Measurements from ENCODE around the gene PIGO. TPM values are rescaled to one million over a fixed set of nuclear protein-coding genes. Genes with fewer than 3 reads are reported as not detected.

PIGO gene
- total RNA-seq, 4 donors from 2014 or later = 16.1 to 23.2 (median 18.7) TPM

GRCh38 chr9:35042891-35043545, 53.4 kb downstream of the PIGO start:
- H3K27me3 ChIP-seq = no peaks in the 10 kb centered on the region
- peaks cover 0 to 55% (median 0%) of the 10 kb centered on the region in 3 donors for H3K36me3 ChIP-seq
- H3K4me1 ChIP-seq = peaks cover 0 to 3% (median 0%) of the 10 kb centered on the region in 4 donors
- H3K9me3 ChIP-seq = no peaks in the 10 kb centered on the region
- no peak overlapping the region for H3K27ac ChIP-seq
- no peak for TF ChIP-seq POLR2A (IDR thresholded peaks at IDR 0.05)
- TF ChIP-seq, protein P1, sequence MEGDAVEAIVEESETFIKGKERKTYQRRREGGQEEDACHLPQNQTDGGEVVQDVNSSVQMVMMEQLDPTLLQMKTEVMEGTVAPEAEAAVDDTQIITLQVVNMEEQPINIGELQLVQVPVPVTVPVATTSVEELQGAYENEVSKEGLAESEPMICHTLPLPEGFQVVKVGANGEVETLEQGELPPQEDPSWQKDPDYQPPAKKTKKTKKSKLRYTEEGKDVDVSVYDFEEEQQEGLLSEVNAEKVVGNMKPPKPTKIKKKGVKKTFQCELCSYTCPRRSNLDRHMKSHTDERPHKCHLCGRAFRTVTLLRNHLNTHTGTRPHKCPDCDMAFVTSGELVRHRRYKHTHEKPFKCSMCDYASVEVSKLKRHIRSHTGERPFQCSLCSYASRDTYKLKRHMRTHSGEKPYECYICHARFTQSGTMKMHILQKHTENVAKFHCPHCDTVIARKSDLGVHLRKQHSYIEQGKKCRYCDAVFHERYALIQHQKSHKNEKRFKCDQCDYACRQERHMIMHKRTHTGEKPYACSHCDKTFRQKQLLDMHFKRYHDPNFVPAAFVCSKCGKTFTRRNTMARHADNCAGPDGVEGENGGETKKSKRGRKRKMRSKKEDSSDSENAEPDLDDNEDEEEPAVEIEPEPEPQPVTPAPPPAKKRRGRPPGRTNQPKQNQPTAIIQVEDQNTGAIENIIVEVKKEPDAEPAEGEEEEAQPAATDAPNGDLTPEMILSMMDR (IDR thresholded peaks at IDR 0.05) = no peak
- no peak for TF ChIP-seq EP300 (IDR thresholded peaks at IDR 0.05)
- DNase-seq (ENCODE audit: low spot score in 2 of 2) = no peak
- no peak overlapping the region for H3K4me3 ChIP-seq
- WGBS, 2 donors = 88 to 89% methylated on average over 6 of the region's 6 CpGs

GRCh38 chr9:35042081-35042604, 54.2 kb downstream of the PIGO start:
- no peak overlapping the region for H3K27ac ChIP-seq
- WGBS, 2 donors = 74 to 80% methylated on average over 2 to 3 of the region's 3 CpGs
- DNase-seq (ENCODE audit: low spot score in 2 of 2) = peak in 1 of 2 donors; percentile 23
- H3K36me3 ChIP-seq = peaks cover 0 to 51% (median 0%) of the 10 kb centered on the region in 3 donors
- H3K4me3 ChIP-seq = no peak overlapping the region
- no peaks in the 10 kb centered on the region for H3K27me3 ChIP-seq
- no peaks in the 10 kb centered on the region for H3K9me3 ChIP-seq
- peaks cover 0 to 3% (median 0%) of the 10 kb centered on the region in 4 donors for H3K4me1 ChIP-seq
- TF ChIP-seq EP300 (IDR thresholded peaks at IDR 0.05) = peak in 1 of 2 donors; percentile 9
- TF ChIP-seq POLR2A (IDR thresholded peaks at IDR 0.05) = no peak
- TF ChIP-seq, protein P1 (IDR thresholded peaks at IDR 0.05) = no peak

Small RNAs within 50 kb of the gene (small RNA-seq; reads per million reads assigned to genes)
- not detected for gene RN7SL338P

Other genes starting within 250 kb of the PIGO start
- 1 to 10 TPM in 1 of 4 donors, under 1 TPM in 3; 0.21 to 1.2 (median 0.63) TPM for gene PHF24, start 138.3 kb downstream of the PIGO start, total RNA-seq
- gene DNAJB5, start 106.8 kb downstream of the PIGO start, total RNA-seq = 10 to 100 TPM in 1 of 4 donors, 1 to 10 TPM in 3; 4.5 to 11.2 (median 9.0) TPM
- 100 to 1,000 TPM; 134 to 190 (median 149) TPM for gene VCP, start 24.0 kb downstream of the PIGO start, total RNA-seq
- gene FANCG, start 16.6 kb downstream of the PIGO start, total RNA-seq = 10 to 100 TPM; 14.4 to 30.8 (median 20.8) TPM
- gene STOML2, start 6.5 kb upstream of the PIGO start, total RNA-seq = 10 to 100 TPM; 67.2 to 97.7 (median 93.7) TPM
- 10 to 100 TPM; 13.3 to 19.5 (median 14.7) TPM for gene ATOSB, start 19.3 kb upstream of the PIGO start, total RNA-seq
- 10 to 100 TPM; 28.0 to 39.3 (median 34.3) TPM for gene UNC13B, start 65.4 kb upstream of the PIGO start, total RNA-seq